HTR-8/SVneo (cell line): ENCODE measurements around the gene RGS9.
"Not testable (repeated sequence)": the region's sequence is repeated elsewhere in the genome, so short reads cannot be mapped to it uniquely, and the experiment has no call there.

ENCODE experiments used
- DNase-seq: peaks from one replicate; pipeline ENCODE4 v3.0.0; 2011; ENCODE audit warnings: low spot score, mixed read lengths; ENCODE audit not compliant: insufficient read length
- FAIRE-seq: peaks from 2 replicates; lab custom pipeline; 2011; peaks lifted over from hg19 to GRCh38; lab: Jason Lieb, UNC

The RGS9 gene

GRCh38 chr17:65137021-65137939, at the start of gene RGS9:
RGS9 (plus strand) TSS chr17:65137370; CDS start chr17:65137541, 171 bp downstream.
- FAIRE-seq (peak; percentile 69), DNase-seq (peak; percentile 85)

- DNase-seq (no peak), FAIRE-seq (peak; percentile 26)
Observed at GRCh38 chr17:65088621-65089360, 48.4 kb upstream of the RGS9 start.

- no peak for FAIRE-seq
- DNase-seq: no peak
Observed at GRCh38 chr17:65092262-65092661, 44.9 kb upstream of the RGS9 start.

- not testable (repeated sequence) for DNase-seq, FAIRE-seq
Observed at GRCh38 chr17:65092721-65093356, 44.3 kb upstream of the RGS9 start.

- no peak for DNase-seq
- FAIRE-seq: no peak
Observed at GRCh38 chr17:65093930-65094329, 43.2 kb upstream of the RGS9 start.

- FAIRE-seq (no peak), DNase-seq (no peak)
Observed at GRCh38 chr17:65095465-65095864, 41.7 kb upstream of the RGS9 start.

GRCh38 chr17:65096382-65096781, 40.8 kb upstream of the RGS9 start:
- not testable (repeated sequence) for FAIRE-seq, DNase-seq

GRCh38 chr17:65097110-65097509, 40.1 kb upstream of the RGS9 start:
- no peak for FAIRE-seq
- no peak for DNase-seq

- DNase-seq (no peak), FAIRE-seq (no peak)
Observed at GRCh38 chr17:65099475-65099874, 37.7 kb upstream of the RGS9 start.

GRCh38 chr17:65099941-65100315, 37.2 kb upstream of the RGS9 start:
- no peak for DNase-seq
- no peak for FAIRE-seq

GRCh38 chr17:65100316-65101140, 36.6 kb upstream of the RGS9 start:
- DNase-seq: peak; percentile 87
- FAIRE-seq: peak; percentile 76

- DNase-seq: no peak
- peak; percentile 16 for FAIRE-seq
Observed at GRCh38 chr17:65101371-65101770, 35.8 kb upstream of the RGS9 start.

- no peak for DNase-seq
- FAIRE-seq: no peak
Observed at GRCh38 chr17:65102235-65102634, 34.9 kb upstream of the RGS9 start.

GRCh38 chr17:65102788-65103187, 34.4 kb upstream of the RGS9 start:
- DNase-seq (no peak), FAIRE-seq (no peak)

GRCh38 chr17:65103431-65103830, 33.7 kb upstream of the RGS9 start:
- DNase-seq (no peak), FAIRE-seq (no peak)

- DNase-seq (no peak), FAIRE-seq (no peak)
Observed at GRCh38 chr17:65103896-65104295, 33.3 kb upstream of the RGS9 start.

GRCh38 chr17:65104541-65104940, 32.6 kb upstream of the RGS9 start:
- FAIRE-seq: no peak
- DNase-seq: no peak

GRCh38 chr17:65104973-65105372, 32.2 kb upstream of the RGS9 start:
- DNase-seq (no peak), FAIRE-seq (no peak)

- FAIRE-seq (no peak), DNase-seq (no peak)
Observed at GRCh38 chr17:65108152-65108551, 29.0 kb upstream of the RGS9 start.

GRCh38 chr17:65109543-65109942, 27.6 kb upstream of the RGS9 start:
- DNase-seq (no peak), FAIRE-seq (no peak)
